ENCODE data around the gene PLK2. TPM values are rescaled to one million over a fixed set of nuclear protein-coding genes. Genes with fewer than 3 reads are reported as not detected.

PLK2 gene
- total and polyA plus RNA-seq, 9 of the 15 experiments (the other 6 are each of a cell fraction or from before 2014, with no cell fraction given): 0.58 TPM; not detected in 8

- TF ChIP-seq TBP (optimal IDR thresholded peaks at IDR 0.05; ENCODE audit: low read depth, low read length) (no peak), WHSC1 (IDR thresholded peaks at IDR 0.05; ENCODE audit: low read length) (no peak), ZNF140 (CRISPR knock-in tag; IDR thresholded peaks at IDR 0.05) (no peak), ZNF197 (CRISPR knock-in tag; IDR thresholded peaks at IDR 0.05; ENCODE audit: low read depth) (no peak), ZNF785 (CRISPR knock-in tag; IDR thresholded peaks at IDR 0.05) (no peak), ZNF668 (CRISPR knock-in tag; IDR thresholded peaks at IDR 0.05) (no peak), PURB (CRISPR knock-in tag; IDR thresholded peaks at IDR 0.05; ENCODE audit: low read depth) (no peak)
Observed at GRCh38 chr5:58484505-58484904, 24.6 kb upstream of the PLK2 start (continued).

DNA sequence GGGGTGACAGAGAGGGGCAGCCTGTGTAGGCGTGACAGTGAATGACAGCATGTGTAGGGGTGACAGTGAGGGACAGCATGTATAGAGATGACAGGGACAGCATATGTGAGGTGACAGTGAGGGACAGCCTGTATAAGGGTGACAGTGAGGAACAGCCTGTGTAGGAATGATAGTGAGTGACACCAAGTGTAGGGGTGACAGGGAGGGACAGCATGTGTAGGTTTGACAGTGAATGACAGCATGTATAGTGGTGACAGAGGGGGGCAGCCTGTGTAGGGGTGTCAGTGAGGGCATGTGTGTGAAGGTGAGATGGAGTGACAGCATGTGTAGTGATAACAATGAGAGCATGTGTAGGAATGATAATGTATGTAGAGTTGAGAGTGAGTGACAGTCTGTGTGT, 22.6 kb upstream of the PLK2 start:
- no peak for FAIRE-seq
- ATAC-seq: no peak
- 0% methylated on average over 1 of the region's 1 CpG for WGBS (ENCODE audit: insufficient coverage, low coverage, missing lambda C conversion rate)
- intact Hi-C loops (cut with micrococcal nuclease): no loop called here
- Histone ChIP-seq H3K27me3 (ENCODE audit: control insufficient read depth in 2 of 2, insufficient read depth in 2 of 2, low read length in 2 of 2) (no peaks in the 10 kb centered on the region), H3K9ac (ENCODE audit: insufficient read depth in 1 of 2, low read depth in 2 of 2, low read length in 2 of 2) (no peak overlapping the region), H3K4me3 (no peak overlapping the region), H3K79me2 (ENCODE audit: control insufficient read depth, insufficient read depth, low read length) (no peaks in the 10 kb centered on the region), H2AFZ (ENCODE audit: low read depth, low read length) (no peak overlapping the region), H3K36me3 (ENCODE audit: control insufficient read depth, insufficient read depth, low read length) (no peaks in the 10 kb centered on the region), H3K9me1 (ENCODE audit: control insufficient read depth, insufficient read depth, low read length) (no peaks in the 10 kb centered on the region), H3K27ac (ENCODE audit: extremely low read depth, low read depth, low read length) (no peak overlapping the region), H3K9me3 (replicated peaks; ENCODE audit: control insufficient read depth, insufficient read depth, low read depth, low read length) (peaks cover 3% of the 10 kb centered on the region; the same call in 1 of the 2 replicates), H4K20me1 (replicated peaks; ENCODE audit: control insufficient read depth, insufficient read depth, low read length) (no peaks in the 10 kb centered on the region), H3K4me2 (ENCODE audit: insufficient read depth, low read length) (no peak overlapping the region), H3K4me1 (replicated peaks in 1 of 2; ENCODE audit: control insufficient read depth in 2 of 2, insufficient read depth in 2 of 2, low read length in 2 of 2) (no peaks in the 10 kb centered on the region)
- CTCF ChIA-PET (ENCODE audit: low intra/inter-chr PET ratio): no interaction called here
- no peak for DNase-seq (ENCODE audit: extremely low read depth in 1 of 4, low spot score in 3 of 4)
- no TSS peak for BruUV-seq (replicated peaks)
- in situ Hi-C loops (cut with MboI): no loop called here
- POLR2A ChIA-PET: no interaction called here
- no peak for TF ChIP-seq NUFIP1 (IDR thresholded peaks at IDR 0.05; ENCODE audit: partially characterized antibody)
- TF ChIP-seq ZNF766 (CRISPR knock-in tag; conservative IDR thresholded peaks at IDR 0.05): no peak
- TF ChIP-seq ZNF644 (tag; IDR thresholded peaks at IDR 0.05; ENCODE audit: low read depth): no peak
- TF ChIP-seq SAP30 (IDR thresholded peaks at IDR 0.05; ENCODE audit: borderline replicate concordance, insufficient read depth, low read depth, low read length, poor library complexity, severe bottlenecking): no peak
- TF ChIP-seq CAMTA2 (CRISPR knock-in tag; conservative IDR thresholded peaks at IDR 0.05): no peak
- no peak for TF ChIP-seq USF1 (CRISPR knock-in tag; IDR thresholded peaks at IDR 0.05)
- no peak for TF ChIP-seq SNRNP70 (optimal IDR thresholded peaks at IDR 0.05; ENCODE audit: low read depth, low read length)
- no peak for TF ChIP-seq KLF13 (tag; IDR thresholded peaks at IDR 0.05; ENCODE audit: borderline replicate concordance, low read depth)
- TF ChIP-seq COPS2 (conservative IDR thresholded peaks at IDR 0.05): no peak
- no peak for TF ChIP-seq JUND (IDR thresholded peaks at IDR 0.05; ENCODE audit: borderline replicate concordance, low read depth, low read length)
- no peak for TF ChIP-seq JUND (tag; IDR thresholded peaks at IDR 0.05; ENCODE audit: borderline replicate concordance, low read depth, low read length)
- no peak for TF ChIP-seq KAT8 (IDR thresholded peaks at IDR 0.05; ENCODE audit: low read depth)
- TF ChIP-seq SMARCA5 (IDR thresholded peaks at IDR 0.05): no peak
- no peak for TF ChIP-seq FOSL1 (tag; conservative IDR thresholded peaks at IDR 0.05)
- TF ChIP-seq ZNF512 (tag; IDR thresholded peaks at IDR 0.05): no peak
- no peak for TF ChIP-seq BCOR (IDR thresholded peaks at IDR 0.05)
- TF ChIP-seq DIDO1 (tag; IDR thresholded peaks at IDR 0.05; ENCODE audit: low read depth): no peak
